ENCODE results near the gene GHITM. TPM values are rescaled to one million over a fixed set of nuclear protein-coding genes. Genes with fewer than 3 reads are reported as not detected.

GHITM gene
- polyA plus RNA-seq, 3 donors: 91.4 to 363 (median 312) TPM

DNA sequence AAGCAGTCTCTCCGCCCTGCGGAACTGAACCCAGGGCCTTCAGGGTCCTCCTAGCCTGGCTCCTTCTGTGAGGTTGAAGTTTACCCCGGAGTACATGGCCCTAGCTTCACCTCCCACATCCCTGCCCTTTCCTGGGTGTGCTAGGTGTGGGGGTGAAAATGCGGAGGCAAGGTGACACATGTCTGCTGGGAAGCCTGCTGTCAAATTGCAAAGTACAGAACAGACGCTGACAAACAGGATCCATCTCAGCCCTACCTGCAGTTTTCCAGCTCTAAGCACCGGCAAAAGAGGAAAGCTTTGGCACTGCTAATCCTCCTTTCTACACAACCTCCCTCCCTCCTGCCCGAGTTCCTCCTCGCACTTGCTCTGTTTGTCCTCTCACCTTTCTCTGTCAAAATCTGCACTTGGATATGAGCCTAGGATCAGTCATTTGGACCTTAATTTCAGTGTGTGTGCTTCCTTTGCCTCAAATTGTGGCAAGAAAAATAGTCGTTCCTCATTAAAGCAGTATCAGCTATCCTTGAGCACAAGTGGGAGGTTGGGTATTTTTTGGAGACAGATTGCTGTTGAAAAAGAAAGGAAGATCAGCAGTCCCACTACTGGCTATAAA, 19.9 kb downstream of the GHITM start:
- peaks cover 16 to 19% of the 10 kb centered on the region in 2 donors for H3K36me3 Mint-ChIP-seq
- peak overlapping the region in 1 of 2 donors; percentile 80 for H3K4me3 Mint-ChIP-seq
- peaks cover 7 to 10% of the 10 kb centered on the region in 2 donors for H3K27me3 ChIP-seq (ENCODE audit: control insufficient read depth in 2 of 2, insufficient read depth in 2 of 2, low read length in 2 of 2)
- 56% methylated on average over 4 of the region's 9 CpGs for WGBS (ENCODE audit: insufficient coverage)
- no peak overlapping the region for H3K4me2 ChIP-seq (replicated peaks; ENCODE audit: extremely low read depth, low read length, poor library complexity, severe bottlenecking)
- H3K27me3 Mint-ChIP-seq (ENCODE audit: low read depth in 3 of 3): peaks cover 8 to 21% (median 21%) of the 10 kb centered on the region in 3 donors
- no peak overlapping the region for H3K4me3 ChIP-seq (replicated peaks in 1 of 3; ENCODE audit: low read depth in 2 of 3, low read length in 3 of 3)
- H4K20me1 ChIP-seq (ENCODE audit: insufficient read depth, low read length): no peaks in the 10 kb centered on the region
- H3K79me2 ChIP-seq (ENCODE audit: insufficient read depth, low read length): no peaks in the 10 kb centered on the region
- peaks cover 7 to 18% of the 10 kb centered on the region in 2 donors for H3K4me1 ChIP-seq (ENCODE audit: control insufficient read depth in 1 of 2, insufficient read depth in 2 of 2, low read length in 2 of 2)
- peaks cover 9 to 18% of the 10 kb centered on the region in 2 donors for H3K36me3 ChIP-seq (replicated peaks in 1 of 2; ENCODE audit: control insufficient read depth in 1 of 2, insufficient read depth in 2 of 2, low read length in 2 of 2)
- no peaks in the 10 kb centered on the region for H3K9me3 ChIP-seq (replicated peaks in 1 of 2; ENCODE audit: control insufficient read depth in 1 of 2, insufficient read depth in 1 of 2, low read length in 2 of 2)
- no peak overlapping the region for H3K27ac ChIP-seq (ENCODE audit: low read depth in 1 of 2, low read length in 2 of 2)
- H2AFZ ChIP-seq (ENCODE audit: insufficient read depth, low read depth, low read length, poor library complexity, severe bottlenecking): no peak overlapping the region
- intact Hi-C loops (cut with micrococcal nuclease): no loop called here
- no peak overlapping the region for H3K9ac ChIP-seq (ENCODE audit: insufficient read depth, low read length, poor library complexity, severe bottlenecking)
- H3K27ac Mint-ChIP-seq: no peak overlapping the region
- no peak for DNase-seq
- TF ChIP-seq, protein P1, sequence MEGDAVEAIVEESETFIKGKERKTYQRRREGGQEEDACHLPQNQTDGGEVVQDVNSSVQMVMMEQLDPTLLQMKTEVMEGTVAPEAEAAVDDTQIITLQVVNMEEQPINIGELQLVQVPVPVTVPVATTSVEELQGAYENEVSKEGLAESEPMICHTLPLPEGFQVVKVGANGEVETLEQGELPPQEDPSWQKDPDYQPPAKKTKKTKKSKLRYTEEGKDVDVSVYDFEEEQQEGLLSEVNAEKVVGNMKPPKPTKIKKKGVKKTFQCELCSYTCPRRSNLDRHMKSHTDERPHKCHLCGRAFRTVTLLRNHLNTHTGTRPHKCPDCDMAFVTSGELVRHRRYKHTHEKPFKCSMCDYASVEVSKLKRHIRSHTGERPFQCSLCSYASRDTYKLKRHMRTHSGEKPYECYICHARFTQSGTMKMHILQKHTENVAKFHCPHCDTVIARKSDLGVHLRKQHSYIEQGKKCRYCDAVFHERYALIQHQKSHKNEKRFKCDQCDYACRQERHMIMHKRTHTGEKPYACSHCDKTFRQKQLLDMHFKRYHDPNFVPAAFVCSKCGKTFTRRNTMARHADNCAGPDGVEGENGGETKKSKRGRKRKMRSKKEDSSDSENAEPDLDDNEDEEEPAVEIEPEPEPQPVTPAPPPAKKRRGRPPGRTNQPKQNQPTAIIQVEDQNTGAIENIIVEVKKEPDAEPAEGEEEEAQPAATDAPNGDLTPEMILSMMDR (IDR thresholded peaks at IDR 0.05): no peak
- H3K9me3 Mint-ChIP-seq: peaks cover 0 to 2% (median 0%) of the 10 kb centered on the region in 7 donors
- peaks cover 25% of the 10 kb centered on the region for H3K4me1 Mint-ChIP-seq

DNA sequence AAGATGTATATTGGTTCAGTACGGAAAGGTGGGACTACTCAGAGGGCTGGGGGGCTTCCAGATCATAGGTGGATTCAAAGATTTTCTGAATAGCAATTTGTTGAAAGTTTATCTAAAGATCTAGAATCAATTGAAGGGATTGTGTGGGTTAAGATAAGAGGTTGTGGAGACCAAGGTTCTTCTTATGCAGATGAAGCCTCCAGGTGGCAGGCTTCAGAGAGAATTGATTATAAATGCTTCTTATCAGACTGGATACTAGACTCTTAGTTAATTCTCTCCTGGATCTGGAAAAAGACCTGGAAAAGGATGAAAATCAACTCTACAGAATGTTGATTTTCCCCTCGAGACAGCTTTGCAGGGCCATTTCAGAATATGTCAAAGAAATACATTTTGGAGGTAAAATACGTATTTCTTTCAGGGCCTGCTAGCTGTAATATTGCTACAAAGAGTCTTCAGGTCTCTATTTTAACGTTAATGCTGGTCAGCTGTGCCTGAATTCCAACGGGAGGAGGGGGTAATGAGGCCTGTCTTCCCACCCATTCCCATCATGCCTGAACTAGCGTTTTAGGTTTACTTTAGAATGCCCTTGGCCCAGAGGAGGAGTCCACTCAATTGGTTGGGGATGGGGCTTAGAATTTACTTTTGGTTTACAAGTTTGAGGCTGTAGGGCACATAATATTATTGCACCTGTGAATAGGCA, 21.5 kb downstream of the GHITM start:
- peaks cover 0 to 1% of the 10 kb centered on the region in 2 donors for H3K36me3 ChIP-seq (replicated peaks in 1 of 2; ENCODE audit: control insufficient read depth in 1 of 2, insufficient read depth in 2 of 2, low read length in 2 of 2)
- no peak for DNase-seq
- Mint-ChIP-seq H3K27ac (peak overlapping the region in 1 of 7 donors; percentile 10), H3K27me3 (ENCODE audit: low read depth in 3 of 3) (peaks cover 11 to 23% (median 21%) of the 10 kb centered on the region in 3 donors), H3K4me1 (peaks cover 25% of the 10 kb centered on the region), H3K4me3 (no peak overlapping the region), H3K36me3 (peaks cover under 1 to 3% of the 10 kb centered on the region in 2 donors), H3K9me3 (peaks cover 0 to 2% (median 0%) of the 10 kb centered on the region in 7 donors)
- peaks cover 7 to 15% of the 10 kb centered on the region in 2 donors for H3K27me3 ChIP-seq (ENCODE audit: control insufficient read depth in 2 of 2, insufficient read depth in 2 of 2, low read length in 2 of 2)
- H3K79me2 ChIP-seq (ENCODE audit: insufficient read depth, low read length): no peaks in the 10 kb centered on the region
- 73% methylated on average over 2 of the region's 6 CpGs for WGBS (ENCODE audit: insufficient coverage)
- no peak overlapping the region for H3K4me3 ChIP-seq (replicated peaks in 1 of 3; ENCODE audit: low read depth in 2 of 3, low read length in 3 of 3)
- no peaks in the 10 kb centered on the region for H4K20me1 ChIP-seq (ENCODE audit: insufficient read depth, low read length)
- H3K27ac ChIP-seq (ENCODE audit: low read depth in 1 of 2, low read length in 2 of 2): no peak overlapping the region
- intact Hi-C loops (cut with micrococcal nuclease): no loop called here
- H3K4me2 ChIP-seq (replicated peaks; ENCODE audit: extremely low read depth, low read length, poor library complexity, severe bottlenecking): no peak overlapping the region
- H3K9me3 ChIP-seq (replicated peaks in 1 of 2; ENCODE audit: control insufficient read depth in 1 of 2, insufficient read depth in 1 of 2, low read length in 2 of 2): no peaks in the 10 kb centered on the region
- H3K9ac ChIP-seq (ENCODE audit: insufficient read depth, low read length, poor library complexity, severe bottlenecking): no peak overlapping the region
- H3K4me1 ChIP-seq (ENCODE audit: control insufficient read depth in 1 of 2, insufficient read depth in 2 of 2, low read length in 2 of 2): peaks cover 7 to 18% of the 10 kb centered on the region in 2 donors
- no peak overlapping the region for H2AFZ ChIP-seq (ENCODE audit: insufficient read depth, low read depth, low read length, poor library complexity, severe bottlenecking)
- TF ChIP-seq, protein P1 (IDR thresholded peaks at IDR 0.05): no peak
